WERI-Rb-1 (cell line): ENCODE results near the gene BACH2.
"Not testable (repeated sequence)": the region's sequence is repeated elsewhere in the genome, so short reads cannot be mapped to it uniquely, and the experiment has no call there.

Experiments used
- DNase-seq: peaks from one replicate; pipeline ENCODE4 v3.0.0-alpha.2; 2020
- H3K27ac ChIP-seq: fragments of 250-450 bp; sonication (Bioruptor Pico); 2 replicates; pipeline ENCODE4 v1.5.1; 2020; ENCODE audit warnings: mild to moderate bottlenecking, moderate library complexity
- H3K27me3 ChIP-seq: fragments of 250-450 bp; sonication (Bioruptor Pico); 2 replicates; pipeline ENCODE4 v1.5.1; 2021; ENCODE audit warnings: mild to moderate bottlenecking, low read depth, moderate library complexity; ENCODE audit not compliant: insufficient read depth, severe bottlenecking
- H3K36me3 ChIP-seq: fragments of 250-450 bp; sonication (Bioruptor Pico); 2 replicates; pipeline ENCODE4 v1.5.1; 2020; ENCODE audit warnings: mild to moderate bottlenecking, moderate library complexity
- H3K4me3 ChIP-seq: 2 replicates; pipeline ENCODE4 v1.5.1; 2011; ENCODE audit warnings: low read depth, mild to moderate bottlenecking, control low read depth, low read length
- H3K9me3 ChIP-seq: fragments of 250-450 bp; sonication (Bioruptor Pico); 2 replicates; pipeline ENCODE4 v1.5.1; 2021; ENCODE audit warnings: mild to moderate bottlenecking, moderate library complexity; ENCODE audit not compliant: severe bottlenecking
- CTCF ChIP-seq: IDR thresholded peaks from 2 replicates; pipeline ENCODE4 v1.5.1; 2011; ENCODE audit warnings: low read depth, mild to moderate bottlenecking, control low read depth, inconsistent platforms, low read length

The BACH2 gene

GRCh38 chr6:90035047-90035723 is 261.5 kb downstream of the BACH2 start:
- Histone ChIP-seq H3K36me3 (no peaks in the 10 kb centered on the region), H3K27me3 (no peaks in the 10 kb centered on the region), H3K27ac (no peak overlapping the region), H3K9me3 (peaks cover 10% of the 10 kb centered on the region), H3K4me3 (no peak overlapping the region)
- DNase-seq: no peak
- TF ChIP-seq CTCF: no peak

GRCh38 chr6:90033746-90034271 is 262.8 kb downstream of the BACH2 start:
- Histone ChIP-seq H3K27me3 (no peaks in the 10 kb centered on the region), H3K9me3 (peaks cover 10% of the 10 kb centered on the region), H3K36me3 (no peaks in the 10 kb centered on the region), H3K27ac (peak overlapping the region; percentile 60), H3K4me3 (no peak overlapping the region)
- no peak for TF ChIP-seq CTCF
- DNase-seq: no peak

- DNase-seq, H3K27me3 ChIP-seq, H3K4me3 ChIP-seq, H3K36me3 ChIP-seq, H3K27ac ChIP-seq: not testable (repeated sequence)
- H3K9me3 ChIP-seq: peaks cover 10% of the 10 kb centered on the region
Observed at GRCh38 chr6:90032489-90033212, 264.0 kb downstream of the BACH2 start.

GRCh38 chr6:90028995-90029635 is 267.5 kb downstream of the BACH2 start:
- H3K27ac ChIP-seq: no peak overlapping the region; the same call in 1 of the 2 replicates
- TF ChIP-seq CTCF: no peak
- H3K27me3 ChIP-seq: no peaks in the 10 kb centered on the region
- H3K36me3 ChIP-seq: no peaks in the 10 kb centered on the region
- peaks cover 10% of the 10 kb centered on the region for H3K9me3 ChIP-seq
- DNase-seq: no peak
- H3K4me3 ChIP-seq: no peak overlapping the region

GRCh38 chr6:90028066-90028778 is 268.4 kb downstream of the BACH2 start:
- Histone ChIP-seq H3K9me3 (peaks cover 10% of the 10 kb centered on the region), H3K4me3 (no peak overlapping the region), H3K36me3 (no peaks in the 10 kb centered on the region), H3K27ac (0 out of 2 replicates have a peak overlapping the region, but pooled peaks have one; percentile 28), H3K27me3 (no peaks in the 10 kb centered on the region)
- peak; percentile 29 for DNase-seq
- no peak for TF ChIP-seq CTCF
